ENCODE data around the gene IFITM5.
A peak's percentile ranks its signal among the peaks of the same experiment; 100 is the strongest.

The IFITM5 gene

GRCh38 chr11:266676-267439 is 32.5 kb downstream of the IFITM5 start:
- peak; percentile 51 for DNase-seq (ENCODE audit: low spot score)

DNA sequence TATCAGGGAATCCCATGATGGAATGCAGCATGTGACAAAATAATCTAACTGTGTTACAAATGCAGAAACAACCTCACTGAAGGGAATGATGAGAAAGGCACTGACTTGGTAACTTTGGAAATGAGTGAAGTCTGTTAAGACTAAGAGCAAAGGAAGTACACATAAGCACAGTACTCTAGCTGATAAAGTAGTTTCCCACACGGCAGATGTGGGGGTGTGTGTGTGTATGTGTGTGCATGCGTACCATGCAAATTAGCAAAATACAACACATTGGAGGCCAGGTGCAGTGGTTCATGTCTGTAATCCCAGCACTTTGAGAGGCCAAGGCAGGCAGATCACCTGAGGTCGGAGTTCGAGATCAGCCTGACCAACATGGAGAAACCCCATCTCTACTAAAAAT is 37.7 kb downstream of the IFITM5 start:
- peak; percentile 35 for DNase-seq (ENCODE audit: low spot score)

DNA sequence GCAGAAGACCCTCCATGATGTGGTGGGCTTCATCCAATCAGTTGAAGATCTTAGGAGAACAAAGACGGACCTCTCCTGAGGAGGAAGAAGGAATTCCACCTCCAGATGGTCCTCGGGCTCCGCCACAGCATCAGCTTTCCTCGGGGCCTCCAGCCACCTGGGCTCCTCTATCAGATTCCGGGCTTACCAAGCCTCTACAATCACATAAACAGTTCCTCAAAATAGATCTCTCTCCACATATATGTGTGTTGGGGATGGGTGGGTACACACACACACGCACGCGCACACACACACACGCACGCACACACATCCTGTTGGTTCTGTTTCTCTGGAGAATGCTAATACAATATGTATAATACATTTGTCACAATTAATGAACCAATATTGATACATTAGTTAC is 39.9 kb downstream of the IFITM5 start:
- DNase-seq (ENCODE audit: low spot score), result no peak

DNA sequence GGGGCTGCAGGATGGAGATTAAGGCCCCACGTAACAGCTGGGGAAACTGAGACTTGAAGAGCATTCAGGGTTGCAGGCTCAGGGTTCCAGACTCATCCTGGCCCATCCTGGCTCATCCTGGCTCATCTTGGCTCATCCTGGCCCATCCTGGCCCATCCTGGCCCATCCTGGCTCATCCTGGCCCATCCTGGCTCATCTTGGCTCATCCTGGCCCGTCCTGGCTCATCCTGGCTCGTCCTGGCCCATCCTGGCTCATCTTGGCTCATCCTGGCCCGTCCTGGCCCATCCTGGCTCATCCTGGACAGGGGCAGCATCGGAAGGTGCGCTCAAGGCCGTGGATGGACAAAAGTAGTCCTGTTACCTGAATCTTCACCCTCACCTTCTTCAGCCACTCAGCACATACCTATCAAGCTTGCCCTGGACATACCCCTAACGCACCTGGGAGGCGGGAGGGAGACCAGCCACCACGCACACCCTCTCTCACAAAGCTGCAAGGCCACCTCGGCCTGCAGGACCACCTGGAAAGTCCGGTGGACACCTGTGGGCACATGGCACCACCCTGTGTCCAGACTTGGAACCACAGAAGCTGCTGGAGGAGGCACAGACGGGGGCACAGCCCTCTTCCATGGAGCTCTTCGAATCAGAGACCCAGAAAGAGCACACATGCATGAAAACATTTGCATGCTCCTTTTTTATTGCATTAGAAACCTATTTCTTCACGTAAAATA is 41.4 kb downstream of the IFITM5 start:
- DNase-seq (ENCODE audit: low spot score), result peak; percentile 51

- DNase-seq (ENCODE audit: low spot score), result peak; percentile 30
These were observed 42.2 kb downstream of the IFITM5 start for GRCh38 chr11:256952-257737.

DNA sequence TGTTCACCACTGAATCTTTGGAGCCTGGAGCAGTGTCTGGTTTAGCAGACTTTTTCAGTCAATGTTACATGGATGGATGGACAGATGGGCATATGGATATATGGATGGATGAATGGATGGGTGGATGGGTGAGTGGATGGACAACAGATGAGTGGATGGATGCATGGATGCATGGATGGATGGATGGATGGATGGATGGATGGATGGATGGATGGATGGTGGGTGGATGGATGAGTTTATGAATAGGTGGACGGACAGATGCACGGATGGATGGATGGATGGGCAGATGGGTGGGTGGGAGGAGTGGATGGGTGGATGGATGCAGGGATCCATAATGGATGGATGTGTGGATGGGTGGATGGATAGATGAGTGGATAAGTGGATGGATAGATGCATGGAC is 43.5 kb downstream of the IFITM5 start:
- no peak for DNase-seq (ENCODE audit: low spot score)

DNA sequence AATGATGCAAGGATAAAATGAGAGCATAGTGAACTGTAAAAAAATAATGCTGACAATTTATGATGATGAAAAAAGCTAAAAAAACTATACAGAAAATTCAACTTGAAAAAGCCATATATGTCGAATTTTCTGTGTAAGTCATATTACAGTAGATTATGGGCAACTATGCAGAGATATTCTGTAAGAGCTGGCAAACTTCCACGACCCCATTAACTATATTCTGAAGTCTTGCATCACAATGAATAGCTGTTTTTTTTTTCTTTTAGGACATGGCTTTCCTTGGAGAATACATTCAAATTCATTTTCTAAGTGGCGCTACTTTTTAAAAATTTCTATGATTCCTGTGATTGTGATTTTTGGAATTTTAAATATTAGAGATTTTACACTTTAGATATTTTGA is 44.1 kb downstream of the IFITM5 start:
- DNase-seq (ENCODE audit: low spot score), result no peak

DNA sequence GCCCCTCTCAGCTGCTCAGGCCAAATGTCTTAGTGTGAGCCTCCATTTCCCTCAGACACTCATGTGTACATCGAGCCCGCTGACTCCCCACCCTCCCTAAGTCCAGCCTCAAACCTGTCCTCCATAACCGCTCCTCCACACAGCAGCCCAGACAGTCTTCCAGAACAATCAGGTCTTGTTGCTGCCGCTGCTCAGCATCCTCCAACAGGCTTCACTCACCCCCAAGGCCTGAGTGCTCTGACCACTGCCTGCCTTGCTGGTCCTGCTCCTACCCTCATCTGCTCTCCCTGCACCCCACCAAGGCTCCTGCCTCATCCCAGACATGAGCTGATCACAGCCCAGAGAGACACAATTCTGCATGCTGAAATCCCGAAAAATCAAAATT is 45.4 kb downstream of the IFITM5 start:
- DNase-seq (ENCODE audit: low spot score), result no peak

DNA sequence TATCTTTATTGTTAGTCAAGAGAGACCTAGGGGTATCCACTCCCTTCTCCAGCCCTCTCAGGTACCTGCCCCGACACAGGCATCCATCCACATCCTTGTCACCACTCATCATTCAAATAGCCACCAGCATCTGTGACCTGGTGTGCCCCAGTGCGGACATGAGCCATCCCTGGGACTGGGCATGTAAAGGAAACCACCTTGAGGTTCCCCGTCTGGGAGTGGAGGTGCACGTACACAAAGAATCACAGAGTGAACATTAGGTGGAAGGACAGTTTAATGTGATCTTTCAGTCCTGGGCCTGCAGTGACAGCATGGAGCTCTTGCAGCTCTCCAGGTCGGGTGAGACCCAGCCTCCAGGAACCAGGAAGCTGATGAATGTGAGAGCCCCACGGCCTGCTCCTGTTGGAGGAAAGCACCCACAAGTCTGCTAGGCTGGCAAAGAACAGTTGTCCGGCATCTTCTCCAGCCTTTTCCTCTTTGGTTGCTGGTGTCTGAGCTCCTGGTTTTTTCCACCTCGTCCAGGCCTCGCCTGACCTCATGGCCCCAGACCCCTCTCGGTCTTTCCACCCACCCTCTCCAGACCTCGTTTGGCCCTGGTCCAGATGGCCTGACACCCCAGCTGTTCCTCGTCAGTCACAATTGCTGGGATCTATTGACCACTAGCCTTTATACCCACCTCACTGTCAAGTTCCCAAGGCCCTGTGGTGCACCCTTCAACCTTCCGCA is 46.0 kb downstream of the IFITM5 start:
- no peak for DNase-seq (ENCODE audit: low spot score)

DNA sequence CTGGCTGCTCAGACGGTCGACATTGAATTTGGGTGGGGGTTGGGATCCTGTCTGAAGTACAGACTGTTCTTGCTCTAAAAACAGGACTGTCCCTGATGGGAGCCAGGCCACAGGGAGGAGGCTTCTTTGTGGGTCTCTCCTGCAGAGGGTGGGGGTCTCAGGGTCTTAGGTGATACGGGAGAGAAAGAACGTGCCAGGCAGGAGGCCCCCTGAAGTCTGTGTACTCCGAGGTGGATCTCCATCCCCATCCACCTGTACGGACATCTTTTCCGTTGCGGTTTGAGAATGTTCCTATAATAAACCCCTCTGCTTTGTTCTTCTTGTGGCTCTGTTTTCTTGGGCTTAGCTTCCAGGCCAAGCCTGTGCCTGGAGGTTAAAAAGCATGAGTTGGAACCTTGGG is 46.7 kb downstream of the IFITM5 start:
- no peak for DNase-seq (ENCODE audit: low spot score)

DNA sequence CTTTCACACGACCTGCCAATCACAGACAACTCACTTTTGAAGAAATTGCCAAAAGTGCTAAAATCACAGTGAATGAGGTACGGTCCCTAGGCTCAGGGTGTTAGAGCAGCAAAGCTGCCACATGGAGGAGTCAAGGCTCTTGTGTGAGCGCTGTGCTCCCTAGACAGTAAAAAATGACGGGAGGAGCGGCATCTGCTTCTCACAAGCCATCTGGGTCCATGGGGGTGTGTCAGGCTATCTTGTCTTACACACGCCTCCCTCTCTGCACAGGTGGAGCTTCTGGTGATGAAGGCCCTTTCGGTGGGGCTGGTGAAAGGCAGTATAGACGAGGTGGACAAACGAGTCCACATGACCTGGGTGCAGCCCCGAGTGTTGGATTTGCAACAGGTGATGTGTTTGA is 47.8 kb downstream of the IFITM5 start:
- peak; percentile 31 for DNase-seq (ENCODE audit: low spot score)

DNA sequence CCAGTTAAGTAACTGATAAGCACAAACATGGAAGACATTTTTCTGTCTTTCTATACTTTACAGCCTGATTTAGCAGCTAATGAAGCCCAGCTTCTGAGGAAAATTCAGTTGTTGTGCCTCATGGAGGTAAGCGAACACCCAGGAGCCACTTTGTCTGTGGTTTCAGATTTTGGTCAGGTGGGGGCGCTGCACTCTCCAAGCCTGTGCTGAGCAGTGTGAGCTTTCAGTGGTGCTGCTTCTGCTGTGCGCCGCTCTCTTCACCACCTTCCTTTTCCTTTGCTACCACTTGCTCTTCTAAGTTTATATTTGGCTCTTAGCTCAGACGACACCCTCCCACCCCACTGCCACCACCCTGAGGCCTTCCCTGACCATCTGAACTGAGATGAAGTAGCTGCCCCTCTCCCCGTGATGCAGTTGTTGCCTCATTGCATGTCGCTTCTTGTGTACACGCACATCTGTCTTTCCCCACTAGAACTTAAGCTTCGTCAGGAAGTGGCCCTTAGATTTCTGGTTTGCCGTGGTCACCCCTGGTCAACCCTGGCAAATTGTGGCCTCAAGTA is 48.5 kb downstream of the IFITM5 start:
- DNase-seq (ENCODE audit: low spot score), result peak; percentile 82

DNA sequence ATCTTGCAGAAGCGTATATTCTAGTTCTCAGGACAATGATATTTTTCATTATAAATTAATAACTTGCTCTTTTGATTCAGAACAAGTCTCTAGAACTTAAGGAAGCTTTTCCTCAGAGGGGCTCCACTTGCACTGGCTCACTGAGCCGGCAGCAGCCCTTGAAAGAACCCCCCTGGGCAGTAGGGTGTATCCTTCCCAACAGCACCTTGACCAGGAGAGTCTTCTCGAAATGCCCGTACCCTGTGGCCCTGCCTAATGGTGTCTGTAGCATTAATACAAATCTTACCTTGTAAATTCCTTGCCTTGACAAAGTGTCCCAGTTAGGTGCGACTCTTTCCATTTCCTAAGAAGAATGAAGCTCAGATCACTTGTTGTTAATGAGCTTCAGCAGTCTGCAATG is 49.1 kb downstream of the IFITM5 start:
- DNase-seq (ENCODE audit: low spot score), result no peak

- no peak for DNase-seq (ENCODE audit: low spot score)
These were observed 50.3 kb downstream of the IFITM5 start for GRCh38 chr11:249062-249461.

Measured in NAMALWA (cell line).